AG09309 (cell line): ENCODE data around the gene FUT9.

Experiments used
- DNase-seq: peaks from one replicate; pipeline ENCODE4 v3.0.0-alpha.2; 2010; ENCODE audit warnings: low read depth
- H3K4me3 ChIP-seq: 2 replicates; pipeline ENCODE4 v1.5.1; 2011; ENCODE audit warnings: mild to moderate bottlenecking, low read depth, low read length, moderate library complexity; ENCODE audit not compliant: control insufficient read depth
- CTCF ChIP-seq: IDR thresholded peaks from 2 replicates; pipeline ENCODE4 v1.5.1; 2011; ENCODE audit warnings: mild to moderate bottlenecking, low read depth, low read length, inconsistent platforms; ENCODE audit not compliant: insufficient read depth, control insufficient read depth; ENCODE audit errors: missing control alignments

The FUT9 gene

GRCh38 chr6:96001891-96002575 lies 13.7 kb upstream of the FUT9 start:
- TF ChIP-seq CTCF: no peak
- no peak for DNase-seq
- H3K4me3 ChIP-seq: no peak overlapping the region

GRCh38 chr6:96002576-96002910 lies 13.2 kb upstream of the FUT9 start:
- TF ChIP-seq CTCF: no peak
- no peak overlapping the region for H3K4me3 ChIP-seq
- DNase-seq: no peak

DNA sequence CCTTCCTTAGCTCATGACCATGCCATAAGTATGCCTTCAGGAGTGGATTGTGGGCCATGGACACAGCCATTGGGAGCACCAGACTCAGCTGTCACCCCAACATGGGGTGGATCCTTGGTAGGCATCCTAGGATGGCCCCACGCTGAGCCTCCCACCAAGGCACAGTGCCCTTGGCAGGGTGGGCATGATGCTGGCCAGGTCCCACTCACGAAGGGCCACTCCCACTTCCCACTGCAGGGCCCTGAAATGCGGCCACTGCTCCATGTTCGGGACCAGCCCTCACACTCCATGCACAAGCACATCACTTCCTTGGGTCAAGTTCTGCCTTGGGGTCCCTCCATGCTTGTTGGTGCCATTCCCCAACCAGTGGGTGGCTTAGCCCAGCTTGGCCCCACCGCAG lies 12.9 kb upstream of the FUT9 start:
- no peak for TF ChIP-seq CTCF
- no peak overlapping the region for H3K4me3 ChIP-seq
- no peak for DNase-seq

DNA sequence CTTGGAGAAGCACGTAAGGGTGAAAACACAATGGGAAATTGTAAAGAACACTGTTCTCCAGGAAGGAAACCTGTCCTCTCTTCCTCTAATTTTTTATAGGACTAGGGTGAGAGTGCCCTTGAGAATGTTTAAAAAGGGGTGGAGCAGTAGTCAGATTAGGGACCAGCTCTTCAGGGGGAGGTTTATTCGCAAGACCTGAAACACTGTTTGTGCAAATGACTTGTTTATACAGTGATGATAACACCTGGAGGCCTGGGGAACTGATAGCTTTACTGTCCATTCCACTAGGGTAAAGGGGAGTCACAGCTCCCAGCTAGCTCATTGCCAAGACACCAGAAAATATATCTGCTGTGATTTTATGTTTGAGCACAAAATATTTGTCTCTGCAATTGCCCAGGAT lies 8.1 kb upstream of the FUT9 start:
- DNase-seq: no peak
- TF ChIP-seq CTCF: no peak

GRCh38 chr6:96013531-96013930 lies 2.2 kb upstream of the FUT9 start:
- TF ChIP-seq CTCF: no peak
- no peak overlapping the region for H3K4me3 ChIP-seq
- DNase-seq: no peak

More for the DNA sequence above, 8.1 kb upstream of the FUT9 start:
- H3K4me3 ChIP-seq: no peak overlapping the region

DNA sequence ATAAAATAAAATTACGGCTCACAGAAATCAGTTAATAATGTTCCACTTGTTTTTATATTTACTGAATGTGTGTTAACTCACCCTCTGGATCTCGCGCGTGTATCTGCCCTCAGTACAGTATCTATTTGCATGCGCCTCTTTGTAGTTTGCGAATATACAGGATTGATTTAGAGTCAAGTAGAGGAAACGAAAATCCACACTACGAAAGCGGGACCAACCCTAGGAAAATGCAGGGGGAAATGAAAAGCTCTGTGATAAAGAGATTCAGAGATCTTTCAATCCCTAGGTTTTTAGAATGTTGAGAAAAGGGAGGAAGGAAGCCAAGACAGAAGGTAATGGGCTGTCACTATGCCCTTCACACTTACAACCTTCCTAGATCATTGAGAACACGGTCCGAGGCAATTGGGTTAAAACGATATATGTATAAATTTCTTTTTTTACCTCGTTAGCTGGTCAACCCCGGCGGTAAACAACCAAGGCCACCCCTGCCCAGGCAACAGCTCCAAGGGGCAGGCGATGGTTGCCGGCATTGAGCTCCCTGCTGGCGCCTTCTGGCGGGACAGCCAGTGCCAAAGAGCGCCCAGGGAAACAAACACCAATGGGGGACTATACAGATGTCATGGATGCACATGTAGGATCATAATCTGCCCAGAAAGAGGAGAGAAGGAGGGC lies 792 bp upstream of the FUT9 start:
- no peak overlapping the region for H3K4me3 ChIP-seq
- TF ChIP-seq CTCF: no peak

More for the DNA sequence above, 792 bp upstream of the FUT9 start:
- no peak for DNase-seq
